Cardiac muscle cell (in vitro differentiated cells and primary cell): ENCODE data around the gene NDUFA9. TPM values are rescaled to one million over a fixed set of nuclear protein-coding genes. Genes with fewer than 3 reads are reported as not detected.

Source experiments
- DNase-seq, 2 donors: peaks; one replicate each; pipeline versions ENCODE4 v3.0.0 to v3.0.0-alpha.2; 2010 to 2017; ENCODE audit warnings: low read depth in 1 of 2, low spot score in 1 of 2
- H3K27ac ChIP-seq: fragments of 200-600 bp; sonication (generic); 2 replicates; pipeline ENCODE4 v1.5.1; 2016
- H3K27me3 ChIP-seq: fragments of 200-600 bp; sonication (generic); 2 replicates; pipeline ENCODE4 v1.6.0; 2016; ENCODE audit warnings: control low read depth
- H3K36me3 ChIP-seq: fragments of 200-600 bp; sonication (generic); 2 replicates; pipeline ENCODE4 v1.5.1; 2016; ENCODE audit warnings: control low read depth
- H3K4me1 ChIP-seq: fragments of 200-600 bp; sonication (generic); 2 replicates; pipeline ENCODE4 v1.8.1; 2017; ENCODE audit warnings: low read depth, mild to moderate bottlenecking, mixed run types
- H3K4me3 ChIP-seq: fragments of 200-600 bp; sonication (generic); 2 replicates; pipeline ENCODE4 v1.5.1; 2016; ENCODE audit warnings: mild to moderate bottlenecking
- H3K9me3 ChIP-seq: fragments of 200-600 bp; sonication (generic); 2 replicates; pipeline ENCODE4 v1.5.1; 2017; ENCODE audit warnings: low read depth, mild to moderate bottlenecking, control low read depth
- CTCF ChIP-seq: IDR thresholded peaks from 2 replicates; pipeline ENCODE4 v1.5.1; 2012; ENCODE audit warnings: low read depth, mild to moderate bottlenecking, low read length
- polyA plus RNA-seq: library from polyadenylated mRNA; unstranded; fragments of >200 nt; fragmentation: Nextera tagmentation; extraction: Ambion mirVana; gene quantifications from 2 replicates; pipeline ENCODE4 v1.2.1, GENCODE V29; 2016
- total RNA-seq: library from RNA; depleted of rRNA; stranded (reverse); fragments of >200 nt; gene quantifications from 2 replicates; pipeline ENCODE4 v1.2.3, GENCODE V29; 2016

The NDUFA9 gene
- total RNA-seq (46.7 and 71.3 TPM in 2 replicates), polyA plus RNA-seq (148 and 219 TPM in 2 replicates)

GRCh38 chr12:4648501-4649357 lies at the start of gene NDUFA9, which contains the start of gene AKAP3:
NDUFA9 (plus strand) TSS chr12:4649114; CDS start chr12:4649127, 13 bp downstream.
AKAP3 (minus strand) TSS chr12:4649051; CDS start chr12:4638196, 10,855 bp downstream.
- no peak for TF ChIP-seq CTCF
- Histone ChIP-seq H3K4me1 (peaks cover 16% of the 10 kb centered on the region), H3K27me3 (no peaks in the 10 kb centered on the region), H3K9me3 (no peaks in the 10 kb centered on the region), H3K4me3 (peak within 1 kb of the TSS; percentile 87), H3K27ac (peak within 1 kb of the TSS; percentile 91), H3K36me3 (no peaks in the 10 kb centered on the region)
- DNase-seq: peak; percentile 86 to 89

- no peak for DNase-seq
- no peaks in the 10 kb centered on the region for H3K9me3 ChIP-seq
- no peak overlapping the region for H3K27ac ChIP-seq
- no peak for TF ChIP-seq CTCF
- no peaks in the 10 kb centered on the region for H3K4me1 ChIP-seq
- peaks cover 27% of the 10 kb centered on the region for H3K27me3 ChIP-seq
- H3K4me3 ChIP-seq: no peak overlapping the region
- no peaks in the 10 kb centered on the region for H3K36me3 ChIP-seq
Measured at GRCh38 chr12:4603421-4603820, 45.5 kb upstream of the NDUFA9 start.

GRCh38 chr12:4603946-4604345 lies 45.0 kb upstream of the NDUFA9 start:
- no peaks in the 10 kb centered on the region for H3K4me1 ChIP-seq
- no peak for DNase-seq
- H3K27ac ChIP-seq: no peak overlapping the region
- no peak for TF ChIP-seq CTCF
- no peaks in the 10 kb centered on the region for H3K36me3 ChIP-seq
- no peak overlapping the region for H3K4me3 ChIP-seq
- no peaks in the 10 kb centered on the region for H3K9me3 ChIP-seq
- peaks cover 27% of the 10 kb centered on the region for H3K27me3 ChIP-seq

- TF ChIP-seq CTCF: peak; percentile 100
- H3K9me3 ChIP-seq: no peaks in the 10 kb centered on the region
- H3K4me3 ChIP-seq: peak overlapping the region; percentile 66
- peak; percentile 87 to 92 for DNase-seq
- no peaks in the 10 kb centered on the region for H3K4me1 ChIP-seq
- H3K36me3 ChIP-seq: no peaks in the 10 kb centered on the region
- H3K27me3 ChIP-seq: peaks cover 24% of the 10 kb centered on the region
- no peak overlapping the region for H3K27ac ChIP-seq
Measured at GRCh38 chr12:4604684-4605193, 44.2 kb upstream of the NDUFA9 start.

GRCh38 chr12:4607056-4607455 lies 41.9 kb upstream of the NDUFA9 start:
- peak in 1 of 2 donors; percentile 51 for DNase-seq

More at GRCh38 chr12:4607056-4607455, 41.9 kb upstream of the NDUFA9 start:
- Histone ChIP-seq H3K27ac (no peak overlapping the region), H3K36me3 (peaks cover 15% of the 10 kb centered on the region), H3K4me3 (no peak overlapping the region), H3K27me3 (peaks cover 18% of the 10 kb centered on the region), H3K4me1 (no peaks in the 10 kb centered on the region), H3K9me3 (no peaks in the 10 kb centered on the region)
- TF ChIP-seq CTCF: no peak
